ENCODE measurements around the gene DDX54. TPM values are rescaled to one million over a fixed set of nuclear protein-coding genes. Genes with fewer than 3 reads are reported as not detected.

The DDX54 gene
- total RNA-seq, 1 experiment from 2014 or later, result 80.1 TPM

- Histone ChIP-seq H3K4me2 (peak overlapping the region; percentile 91), H3K4me1 (replicated peaks; ENCODE audit: insufficient read depth) (peaks cover 15% of the 10 kb centered on the region), H3F3A (ENCODE audit: insufficient read depth, low read depth) (peaks cover 24% of the 10 kb centered on the region; the same call in 1 of the 2 replicates), H3K27ac (no peak overlapping the region), H3K4me3 (no peak overlapping the region; the same call in 1 of the 2 replicates), H2AFZ (no peak overlapping the region), H3K9me3 (ENCODE audit: insufficient read depth, low read depth) (no peaks in the 10 kb centered on the region), H3K27me3 (ENCODE audit: insufficient read depth, low read depth) (no peaks in the 10 kb centered on the region), H3K36me3 (ENCODE audit: low read depth) (peaks cover 25% of the 10 kb centered on the region), H3K9me2 (ENCODE audit: insufficient read depth) (no peaks in the 10 kb centered on the region), H3K79me2 (ENCODE audit: low read depth) (peaks cover 57% of the 10 kb centered on the region), H4K20me1 (ENCODE audit: insufficient read depth) (peaks cover 31% of the 10 kb centered on the region)
- intact Hi-C loops (cut with micrococcal nuclease; ENCODE audit: unreplicated experiment), result no loop called here
- no peak for TF ChIP-seq EZH2 (IDR thresholded peaks at IDR 0.05; ENCODE audit: low read depth)
- TF ChIP-seq, protein P1, sequence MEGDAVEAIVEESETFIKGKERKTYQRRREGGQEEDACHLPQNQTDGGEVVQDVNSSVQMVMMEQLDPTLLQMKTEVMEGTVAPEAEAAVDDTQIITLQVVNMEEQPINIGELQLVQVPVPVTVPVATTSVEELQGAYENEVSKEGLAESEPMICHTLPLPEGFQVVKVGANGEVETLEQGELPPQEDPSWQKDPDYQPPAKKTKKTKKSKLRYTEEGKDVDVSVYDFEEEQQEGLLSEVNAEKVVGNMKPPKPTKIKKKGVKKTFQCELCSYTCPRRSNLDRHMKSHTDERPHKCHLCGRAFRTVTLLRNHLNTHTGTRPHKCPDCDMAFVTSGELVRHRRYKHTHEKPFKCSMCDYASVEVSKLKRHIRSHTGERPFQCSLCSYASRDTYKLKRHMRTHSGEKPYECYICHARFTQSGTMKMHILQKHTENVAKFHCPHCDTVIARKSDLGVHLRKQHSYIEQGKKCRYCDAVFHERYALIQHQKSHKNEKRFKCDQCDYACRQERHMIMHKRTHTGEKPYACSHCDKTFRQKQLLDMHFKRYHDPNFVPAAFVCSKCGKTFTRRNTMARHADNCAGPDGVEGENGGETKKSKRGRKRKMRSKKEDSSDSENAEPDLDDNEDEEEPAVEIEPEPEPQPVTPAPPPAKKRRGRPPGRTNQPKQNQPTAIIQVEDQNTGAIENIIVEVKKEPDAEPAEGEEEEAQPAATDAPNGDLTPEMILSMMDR (conservative IDR thresholded peaks at IDR 0.05), result no peak
- BruUV-seq (replicated peaks), result no TSS peak
- no peak for DNase-seq
- ChIA-PET POLR2A (ENCODE audit: unreplicated experiment) (interaction anchor here (0.7 kb wide), 1 partner anchor 143 kb away, joined by 3 read pairs; no protein-coding TSS in a partner anchor), CTCF (no interaction called here)
These were observed 2.2 kb downstream of the DDX54 start for GRCh38 chr12:113183030-113183589.

- Histone ChIP-seq H4K20me1 (ENCODE audit: insufficient read depth) (peaks cover 31% of the 10 kb centered on the region), H3F3A (ENCODE audit: insufficient read depth, low read depth) (peaks cover 24% of the 10 kb centered on the region; the same call in 1 of the 2 replicates), H3K27me3 (ENCODE audit: insufficient read depth, low read depth) (no peaks in the 10 kb centered on the region), H3K79me2 (ENCODE audit: low read depth) (peaks cover 49% of the 10 kb centered on the region), H3K4me3 (no peak overlapping the region), H2AFZ (no peak overlapping the region), H3K4me2 (no peak overlapping the region), H3K27ac (no peak overlapping the region), H3K4me1 (replicated peaks; ENCODE audit: insufficient read depth) (peaks cover 15% of the 10 kb centered on the region), H3K9me2 (ENCODE audit: insufficient read depth) (no peaks in the 10 kb centered on the region), H3K9me3 (ENCODE audit: insufficient read depth, low read depth) (no peaks in the 10 kb centered on the region), H3K36me3 (ENCODE audit: low read depth) (peaks cover 34% of the 10 kb centered on the region)
- POLR2A ChIA-PET (ENCODE audit: unreplicated experiment), result interaction anchor here (0.6 kb wide), 1 partner anchor 42 kb away, joined by 8 read pairs; no protein-coding TSS in a partner anchor
- intact Hi-C loops (cut with micrococcal nuclease; ENCODE audit: unreplicated experiment), result no loop called here
- DNase-seq, result no peak
- TF ChIP-seq, protein P1 (conservative IDR thresholded peaks at IDR 0.05), result no peak
- TF ChIP-seq EZH2 (IDR thresholded peaks at IDR 0.05; ENCODE audit: low read depth), result no peak
- no TSS peak for BruUV-seq (replicated peaks)
- CTCF ChIA-PET, result no interaction called here
These were observed 3.3 kb downstream of the DDX54 start for GRCh38 chr12:113181975-113182374.

DNA sequence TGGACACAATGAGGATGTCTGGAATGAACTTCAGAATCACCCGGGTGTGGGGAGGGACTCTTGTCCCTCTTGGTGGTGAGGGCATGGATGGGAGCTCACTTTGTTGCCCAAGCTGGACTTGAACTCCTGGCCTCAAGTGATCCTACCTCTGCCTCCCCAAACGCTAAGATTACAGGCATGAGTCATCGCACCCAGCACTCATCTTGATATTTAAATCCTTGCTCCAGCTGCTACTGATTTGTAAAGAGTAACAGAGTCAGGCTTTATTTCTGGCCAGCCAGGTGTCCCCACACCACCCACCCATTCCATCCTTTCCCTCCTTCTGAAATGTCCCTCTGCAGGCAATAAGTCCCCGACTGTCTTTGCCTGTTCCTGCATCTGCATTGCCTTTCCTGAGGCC, 4.9 kb downstream of the DDX54 start:
- DNase-seq, result no peak
- Histone ChIP-seq H3K4me1 (replicated peaks; ENCODE audit: insufficient read depth) (peaks cover 6% of the 10 kb centered on the region), H3K4me3 (no peak overlapping the region), H3K9me3 (ENCODE audit: insufficient read depth, low read depth) (no peaks in the 10 kb centered on the region), H3K27ac (no peak overlapping the region), H3K79me2 (ENCODE audit: low read depth) (peaks cover 36% of the 10 kb centered on the region), H4K20me1 (ENCODE audit: insufficient read depth) (peaks cover 31% of the 10 kb centered on the region), H2AFZ (no peak overlapping the region), H3K27me3 (ENCODE audit: insufficient read depth, low read depth) (no peaks in the 10 kb centered on the region), H3K9me2 (ENCODE audit: insufficient read depth) (no peaks in the 10 kb centered on the region), H3K4me2 (no peak overlapping the region), H3F3A (ENCODE audit: insufficient read depth, low read depth) (peaks cover 13% of the 10 kb centered on the region; the same call in 1 of the 2 replicates), H3K36me3 (ENCODE audit: low read depth) (peaks cover 34% of the 10 kb centered on the region)
- intact Hi-C loops (cut with micrococcal nuclease; ENCODE audit: unreplicated experiment), result no loop called here
- CTCF ChIA-PET, result no interaction called here
- TF ChIP-seq, protein P1 (conservative IDR thresholded peaks at IDR 0.05), result no peak
- TF ChIP-seq EZH2 (IDR thresholded peaks at IDR 0.05; ENCODE audit: low read depth), result no peak
- no TSS peak for BruUV-seq (replicated peaks)
- POLR2A ChIA-PET (ENCODE audit: unreplicated experiment), result no interaction called here

All from PC-9 (cell line).